Neuronal stem cell (in vitro differentiated cells): Measurements from ENCODE around the gene PMIS2. TPM values are rescaled to one million over a fixed set of nuclear protein-coding genes. Genes with fewer than 3 reads are reported as not detected.

ENCODE experiments used
- DNase-seq: peaks from one replicate; pipeline ENCODE4 v3.0.0-alpha.2; 2013; ENCODE audit warnings: low spot score
- H2AFZ ChIP-seq: one replicate; pipeline ENCODE4 v1.6.1; 2013; ENCODE audit warnings: mild to moderate bottlenecking, low read length, inconsistent platforms
- H2AK5ac ChIP-seq: 2 replicates; pipeline ENCODE4 v1.6.1; 2013; ENCODE audit warnings: low read depth, mild to moderate bottlenecking, inconsistent platforms, low read length, moderate library complexity, mixed read lengths
- H2BK120ac ChIP-seq: 2 replicates; pipeline ENCODE4 v1.6.1; 2013; ENCODE audit warnings: low read depth, mild to moderate bottlenecking, inconsistent platforms, low read length, moderate library complexity, mixed read lengths
- H2BK12ac ChIP-seq: one replicate; pipeline ENCODE4 v1.6.1; 2013; ENCODE audit warnings: low read length, inconsistent platforms
- H2BK15ac ChIP-seq: 2 replicates; pipeline ENCODE4 v1.6.1; 2013; ENCODE audit warnings: mild to moderate bottlenecking, low read length, inconsistent platforms, mixed read lengths
- H2BK5ac ChIP-seq: one replicate; pipeline ENCODE4 v1.6.1; 2013; ENCODE audit warnings: inconsistent platforms, mild to moderate bottlenecking, low read length, moderate library complexity
- H3K14ac ChIP-seq: one replicate; pipeline ENCODE4 v1.6.1; 2013; ENCODE audit warnings: low read length, inconsistent platforms
- H3K18ac ChIP-seq: 2 replicates; pipeline ENCODE4 v1.6.1; 2013; ENCODE audit warnings: low read length, inconsistent platforms
- H3K23ac ChIP-seq: 2 replicates; pipeline ENCODE4 v1.6.1; 2013; ENCODE audit warnings: low read depth, mild to moderate bottlenecking, mixed read lengths, low read length, inconsistent platforms; ENCODE audit not compliant: poor library complexity
- H3K27ac ChIP-seq: replicated peaks from 3 replicates; pipeline ENCODE4 v1.5.1; 2013; ENCODE audit warnings: low read length, inconsistent platforms
- H3K27me3 ChIP-seq, 3 experiments: 2 replicates each; pipeline ENCODE4 v1.6.1; 2013; ENCODE audit warnings: low read length in 3 of 3, mild to moderate bottlenecking in 2 of 3, inconsistent platforms in 1 of 3, low read depth in 1 of 3, mixed read lengths in 1 of 3, moderate library complexity in 1 of 3; ENCODE audit not compliant: control insufficient read depth in 3 of 3, insufficient read depth in 3 of 3
- H3K36me3 ChIP-seq, 2 donors: replicated peaks in 1 of 2; 2 replicates each; pipeline ENCODE4 v1.6.1; 2013; ENCODE audit warnings: low read length in 2 of 2; ENCODE audit not compliant: control insufficient read depth in 2 of 2, insufficient read depth in 2 of 2
- H3K4ac ChIP-seq: 2 replicates; pipeline ENCODE4 v1.6.1; 2013; ENCODE audit warnings: inconsistent platforms, mild to moderate bottlenecking, low read length, moderate library complexity
- H3K4me1 ChIP-seq, 2 donors: 1 replicate in 1 of 2; 2 replicates in 1 of 2; pipeline ENCODE4 v1.6.1; 2013; ENCODE audit warnings: low read length in 2 of 2, low read depth in 1 of 2; ENCODE audit not compliant: control insufficient read depth in 2 of 2, insufficient read depth in 1 of 2
- H3K4me2 ChIP-seq: one replicate; pipeline ENCODE4 v1.6.1; 2013; ENCODE audit warnings: mild to moderate bottlenecking, low read length, inconsistent platforms; ENCODE audit not compliant: insufficient read depth, poor library complexity, severe bottlenecking
- H3K4me3 ChIP-seq, 2 donors: 2 replicates each; pipeline ENCODE4 v1.5.1; 2013; ENCODE audit warnings: low read length in 2 of 2, mild to moderate bottlenecking in 2 of 2, inconsistent platforms in 1 of 2, moderate library complexity in 1 of 2
- H3K79me1 ChIP-seq: one replicate; pipeline ENCODE4 v1.6.1; 2013; ENCODE audit warnings: low read depth, mild to moderate bottlenecking, inconsistent platforms, low read length, moderate library complexity
- H3K9ac ChIP-seq: one replicate; pipeline ENCODE4 v1.6.1; 2013; ENCODE audit warnings: mild to moderate bottlenecking, low read depth, low read length, inconsistent platforms; ENCODE audit not compliant: poor library complexity
- H3K9me3 ChIP-seq, 2 donors: replicated peaks in 1 of 2; 2 replicates each; pipeline versions ENCODE3 to v1.6.1; 2013; ENCODE audit warnings: low read length in 2 of 2, mild to moderate bottlenecking in 2 of 2, inconsistent platforms in 1 of 2, low read depth in 1 of 2, mixed read lengths in 1 of 2, moderate library complexity in 1 of 2; ENCODE audit not compliant: control insufficient read depth in 2 of 2, insufficient read depth in 1 of 2
- H4K8ac ChIP-seq: one replicate; pipeline ENCODE4 v1.6.1; 2013; ENCODE audit warnings: low read depth, mild to moderate bottlenecking, inconsistent platforms, low read length, moderate library complexity
- H4K91ac ChIP-seq: one replicate; pipeline ENCODE4 v1.6.1; 2013; ENCODE audit warnings: low read length, low read depth, mild to moderate bottlenecking, inconsistent platforms; ENCODE audit not compliant: poor library complexity
- WGBS, 2 donors: extraction: QIAGEN DNeasy Blood & Tissue Kit; methylation state at CpG; one replicate each; pipeline ENCODE4 v1.1.7; 2013; ENCODE audit warnings: missing lambda C conversion rate in 2 of 2, mixed read lengths in 1 of 2; ENCODE audit not compliant: insufficient read length in 2 of 2, insufficient replicate concordance in 1 of 2; ENCODE audit errors: extremely low coverage in 2 of 2; 5-methylcytosine and 5-hydroxymethylcytosine counted together
- polyA plus RNA-seq, 2 experiments: library from polyadenylated mRNA; stranded (reverse); fragments of 200-250 nt; gene quantifications; one replicate each; pipeline ENCODE4 v1.2.3, GENCODE V29; 2013

Gene PMIS2
- not detected for polyA plus RNA-seq (2013, experiment 1 of 2)
- not detected for polyA plus RNA-seq (2013, experiment 2 of 2)

GRCh38 chr19:35585848-35586247, at the start of gene PMIS2:
Gene PMIS2, plus strand, starts transcription at chr19:35586173. Its CDS starts 87 bp downstream, at chr19:35586260.
- Histone ChIP-seq H3K27ac (no peak within 1 kb of the TSS), H4K8ac (no peak within 1 kb of the TSS), H3K9me3 (peaks cover 0 to 3% of the 10 kb centered on the region in 2 donors), H2AFZ (no peak within 1 kb of the TSS), H2BK120ac (no peak within 1 kb of the TSS), H2BK12ac (no peak within 1 kb of the TSS), H3K9ac (no peak within 1 kb of the TSS), H2BK15ac (no peak within 1 kb of the TSS), H2AK5ac (no peak within 1 kb of the TSS), H3K4me1 (no peaks in the 10 kb centered on the region), H3K4me3 (no peak within 1 kb of the TSS), H3K4ac (no peak within 1 kb of the TSS), H4K91ac (no peak within 1 kb of the TSS), H3K14ac (no peak within 1 kb of the TSS), H3K27me3 (peaks cover 0 to 3% (median 0%) of the 10 kb centered on the region in 3 experiments), H3K79me1 (peaks cover 1% of the 10 kb centered on the region), H2BK5ac (no peak within 1 kb of the TSS), H3K23ac (no peak within 1 kb of the TSS), H3K36me3 (no peaks in the 10 kb centered on the region), H3K4me2 (no peak within 1 kb of the TSS), H3K18ac (no peak within 1 kb of the TSS)
- no peak for DNase-seq
- no CpG with 5 or more reads among the region's 16 CpGs for WGBS, 2 donors

- Histone ChIP-seq H3K4ac (no peak overlapping the region), H3K9ac (no peak overlapping the region), H3K14ac (no peak overlapping the region), H4K91ac (no peak overlapping the region), H3K27me3 (peaks cover 0 to 3% (median 0%) of the 10 kb centered on the region in 3 experiments), H3K4me2 (no peak overlapping the region), H2AK5ac (no peak overlapping the region), H2BK120ac (no peak overlapping the region), H2BK5ac (no peak overlapping the region), H3K79me1 (peaks cover 2% of the 10 kb centered on the region), H2BK15ac (no peak overlapping the region), H3K4me3 (no peak overlapping the region), H4K8ac (no peak overlapping the region), H3K23ac (no peak overlapping the region), H3K4me1 (no peaks in the 10 kb centered on the region), H3K9me3 (peaks cover 0 to 2% of the 10 kb centered on the region in 2 donors), H2AFZ (no peak overlapping the region), H3K18ac (no peak overlapping the region), H2BK12ac (no peak overlapping the region), H3K27ac (no peak overlapping the region), H3K36me3 (peaks cover 13 to 27% of the 10 kb centered on the region in 2 donors)
- no peak for DNase-seq
- no CpG with 5 or more reads among the region's 6 CpGs for WGBS, 2 donors
Observed at GRCh38 chr19:35539314-35539713, 46.7 kb upstream of the PMIS2 start.

GRCh38 chr19:35539850-35540249, 46.1 kb upstream of the PMIS2 start:
- H2BK120ac ChIP-seq = no peak overlapping the region
- no peak overlapping the region for H4K8ac ChIP-seq
- peak overlapping the region; percentile 13 for H3K23ac ChIP-seq
- H3K9ac ChIP-seq = peak overlapping the region; percentile 54
- peaks cover 0 to 2% of the 10 kb centered on the region in 2 donors for H3K4me1 ChIP-seq
- H3K14ac ChIP-seq = no peak overlapping the region
- no peak overlapping the region for H4K91ac ChIP-seq
- no peaks in the 10 kb centered on the region for H3K27me3 ChIP-seq
- no peak overlapping the region for H2BK12ac ChIP-seq
- H2BK15ac ChIP-seq = no peak overlapping the region
- H3K9me3 ChIP-seq = peaks cover 0 to 2% of the 10 kb centered on the region in 2 donors
- H3K18ac ChIP-seq = no peak overlapping the region
- no peak overlapping the region for H2AFZ ChIP-seq
- peak overlapping the region; percentile 3 for H3K4me2 ChIP-seq
- H3K36me3 ChIP-seq = peaks cover 13 to 27% of the 10 kb centered on the region in 2 donors
- no peak overlapping the region for H3K27ac ChIP-seq
- H3K4ac ChIP-seq = no peak overlapping the region
- no peak for DNase-seq
- no peak overlapping the region for H2BK5ac ChIP-seq
- H2AK5ac ChIP-seq = no peak overlapping the region
- no peak overlapping the region for H3K4me3 ChIP-seq
- no CpG with 5 or more reads among the region's 12 CpGs for WGBS, 2 donors
- peaks cover 7% of the 10 kb centered on the region for H3K79me1 ChIP-seq

GRCh38 chr19:35540356-35540927, 45.5 kb upstream of the PMIS2 start:
- no CpG with 5 or more reads among the region's 7 CpGs for WGBS, 2 donors

More at GRCh38 chr19:35540356-35540927, 45.5 kb upstream of the PMIS2 start:
- Histone ChIP-seq H3K23ac (no peak overlapping the region), H3K9me3 (peaks cover 0 to 2% of the 10 kb centered on the region in 2 donors), H2BK5ac (no peak overlapping the region), H3K9ac (no peak overlapping the region), H2BK12ac (no peak overlapping the region), H2AFZ (no peak overlapping the region), H2BK15ac (no peak overlapping the region), H3K27ac (no peak overlapping the region), H3K18ac (no peak overlapping the region), H3K4me1 (peaks cover 0 to 2% of the 10 kb centered on the region in 2 donors), H3K4me2 (no peak overlapping the region), H4K91ac (no peak overlapping the region), H3K4me3 (no peak overlapping the region), H4K8ac (no peak overlapping the region), H3K79me1 (peaks cover 7% of the 10 kb centered on the region), H3K14ac (no peak overlapping the region), H3K4ac (no peak overlapping the region), H2AK5ac (no peak overlapping the region), H2BK120ac (no peak overlapping the region), H3K36me3 (peaks cover 13 to 27% of the 10 kb centered on the region in 2 donors), H3K27me3 (no peaks in the 10 kb centered on the region)
- no peak for DNase-seq
